ENCODE results near the gene RSBN1L. TPM values are rescaled to one million over a fixed set of nuclear protein-coding genes. Genes with fewer than 3 reads are reported as not detected.
"Not testable (repeated sequence)": the region's sequence is repeated elsewhere in the genome, so short reads cannot be mapped to it uniquely, and the experiment has no call there.

Gene RSBN1L
- polyA plus RNA-seq, 1 of the 3 experiments (the other 2 are of a cell fraction): 6.5 TPM

DNA sequence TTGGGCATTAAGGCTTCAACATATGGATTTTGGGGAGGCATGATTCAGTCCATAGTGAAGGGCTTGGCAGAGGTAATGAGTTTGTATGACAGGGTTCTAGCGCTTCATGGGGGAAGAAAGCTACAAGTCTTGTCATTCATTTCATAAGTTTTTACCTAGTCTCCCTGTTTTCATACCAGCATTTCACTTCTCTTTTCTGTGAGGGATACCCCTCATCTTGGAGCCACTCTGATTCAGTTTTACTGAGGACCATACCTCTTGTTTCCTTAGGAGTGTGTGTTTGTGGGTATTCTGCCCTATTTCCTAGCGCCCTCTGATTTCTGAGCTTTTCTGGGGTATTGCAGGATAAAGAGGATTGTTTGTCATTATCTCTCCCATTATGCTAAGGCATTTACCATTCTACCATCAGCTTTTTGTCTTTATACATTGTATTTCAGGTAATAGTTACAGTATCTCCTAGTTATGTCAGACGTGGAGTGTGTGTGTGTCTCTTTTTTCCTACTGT lies 6.8 kb downstream of the RSBN1L start:
- peaks cover 0 to 30% of the 10 kb centered on the region in 2 experiments for H3K36me3 ChIP-seq (replicated peaks in 1 of 2; ENCODE audit: control insufficient read depth in 1 of 2, insufficient read depth in 2 of 2, low read length in 1 of 2)
- H3K9ac ChIP-seq: no peak overlapping the region
- H3K79me2 ChIP-seq (ENCODE audit: insufficient read depth): peaks cover 100% of the 10 kb centered on the region
- no peak overlapping the region for H3K4me2 ChIP-seq
- TF ChIP-seq RFX5 (IDR thresholded peaks at IDR 0.05; ENCODE audit: low read length) (no peak), ELF1 (IDR thresholded peaks at IDR 0.05) (no peak), YY1 (IDR thresholded peaks at IDR 0.05; ENCODE audit: low read depth) (no peak), RXRA (IDR thresholded peaks at IDR 0.05; ENCODE audit: borderline replicate concordance, low read depth) (no peak), MXI1 (IDR thresholded peaks at IDR 0.05; ENCODE audit: low read depth, low read length) (no peak), CHD2 (IDR thresholded peaks at IDR 0.05; ENCODE audit: low read length, partially characterized antibody) (no peak), FOSL2 (IDR thresholded peaks at IDR 0.05; ENCODE audit: borderline replicate concordance, low read depth) (no peak), FOXJ3 (CRISPR knock-in tag; IDR thresholded peaks at IDR 0.05) (no peak), RCOR1 (IDR thresholded peaks at IDR 0.05; ENCODE audit: low read length) (no peak), TCF12 (IDR thresholded peaks at IDR 0.05) (no peak), TAF1 (IDR thresholded peaks at IDR 0.05; ENCODE audit: borderline replicate concordance, low read depth, low read length) (no peak)
- TF ChIP-seq, protein P1, sequence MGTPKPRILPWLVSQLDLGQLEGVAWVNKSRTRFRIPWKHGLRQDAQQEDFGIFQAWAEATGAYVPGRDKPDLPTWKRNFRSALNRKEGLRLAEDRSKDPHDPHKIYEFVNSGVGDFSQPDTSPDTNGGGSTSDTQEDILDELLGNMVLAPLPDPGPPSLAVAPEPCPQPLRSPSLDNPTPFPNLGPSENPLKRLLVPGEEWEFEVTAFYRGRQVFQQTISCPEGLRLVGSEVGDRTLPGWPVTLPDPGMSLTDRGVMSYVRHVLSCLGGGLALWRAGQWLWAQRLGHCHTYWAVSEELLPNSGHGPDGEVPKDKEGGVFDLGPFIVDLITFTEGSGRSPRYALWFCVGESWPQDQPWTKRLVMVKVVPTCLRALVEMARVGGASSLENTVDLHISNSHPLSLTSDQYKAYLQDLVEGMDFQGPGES (IDR thresholded peaks at IDR 0.05; ENCODE audit: low read depth, low read length): no peak
- TF ChIP-seq, protein P2, sequence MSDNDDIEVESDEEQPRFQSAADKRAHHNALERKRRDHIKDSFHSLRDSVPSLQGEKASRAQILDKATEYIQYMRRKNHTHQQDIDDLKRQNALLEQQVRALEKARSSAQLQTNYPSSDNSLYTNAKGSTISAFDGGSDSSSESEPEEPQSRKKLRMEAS (IDR thresholded peaks at IDR 0.05; ENCODE audit: low read depth): no peak
- TF ChIP-seq, protein P3, sequence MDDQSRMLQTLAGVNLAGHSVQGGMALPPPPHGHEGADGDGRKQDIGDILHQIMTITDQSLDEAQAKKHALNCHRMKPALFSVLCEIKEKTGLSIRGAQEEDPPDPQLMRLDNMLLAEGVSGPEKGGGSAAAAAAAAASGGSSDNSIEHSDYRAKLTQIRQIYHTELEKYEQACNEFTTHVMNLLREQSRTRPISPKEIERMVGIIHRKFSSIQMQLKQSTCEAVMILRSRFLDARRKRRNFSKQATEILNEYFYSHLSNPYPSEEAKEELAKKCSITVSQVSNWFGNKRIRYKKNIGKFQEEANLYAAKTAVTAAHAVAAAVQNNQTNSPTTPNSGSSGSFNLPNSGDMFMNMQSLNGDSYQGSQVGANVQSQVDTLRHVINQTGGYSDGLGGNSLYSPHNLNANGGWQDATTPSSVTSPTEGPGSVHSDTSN (IDR thresholded peaks at IDR 0.05): no peak
- H3F3A ChIP-seq (replicated peaks; ENCODE audit: insufficient read depth): peaks cover 12% of the 10 kb centered on the region
- no peak overlapping the region for H2AFZ ChIP-seq (ENCODE audit: low read depth)
- DNase-seq: peak; percentile 26
- ChIA-PET CTCF (interaction anchor here (1.1 to 4.5 kb wide), 8 partner anchors 9 to 68 kb away, joined by 3 to 20 read pairs (median 4); no protein-coding TSS in a partner anchor), POLR2A (no interaction called here)
- no peaks in the 10 kb centered on the region for H3K27me3 ChIP-seq (ENCODE audit: insufficient read depth)
- H3K9me3 ChIP-seq: no peaks in the 10 kb centered on the region
- H4K20me1 ChIP-seq (ENCODE audit: insufficient read depth): peaks cover 42% of the 10 kb centered on the region
- H3K4me3 ChIP-seq (ENCODE audit: low read depth in 2 of 2, low read length in 1 of 2): no peak overlapping the region
- H3K4me1 ChIP-seq (ENCODE audit: control insufficient read depth in 1 of 2, insufficient read depth in 2 of 2, low read depth in 1 of 2, low read length in 1 of 2): peaks cover 3 to 10% of the 10 kb centered on the region in 2 experiments; a peak in 2 of 4 replicates
- 91% methylated on average over 3 of the region's 3 CpGs for WGBS (ENCODE audit: low lambda C conversion rate)
- H3K9me2 ChIP-seq: no peaks in the 10 kb centered on the region
- peak overlapping the region in 1 of 2 experiments; percentile 43; a peak in 2 of 4 replicates for H3K27ac ChIP-seq (ENCODE audit: low read depth in 2 of 2, low read length in 1 of 2)

DNA sequence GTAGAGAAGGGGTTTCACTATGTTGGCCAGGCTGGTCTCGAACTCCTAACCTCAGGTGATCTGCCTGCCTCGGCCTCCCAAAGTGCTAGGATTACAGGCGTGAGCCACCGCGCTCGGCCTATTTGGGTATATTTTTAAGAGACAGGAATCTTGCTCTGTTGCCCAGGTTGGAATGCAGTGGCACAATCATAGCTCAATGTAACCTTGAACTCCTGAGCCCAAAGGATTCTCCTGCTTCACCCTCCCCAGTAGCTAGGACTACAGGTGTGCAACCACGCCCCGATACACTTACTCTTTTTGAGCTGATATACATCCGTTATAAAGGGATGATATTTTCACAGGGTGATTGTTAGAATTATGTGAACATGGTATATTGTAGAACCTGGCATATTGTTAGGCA lies 7.4 kb downstream of the RSBN1L start:
- CTCF ChIA-PET: interaction anchor here (1.2 to 4.5 kb wide), 5 partner anchors 8 to 56 kb away, joined by 3 to 20 read pairs (median 6); no protein-coding TSS in a partner anchor
- Histone ChIP-seq H3K36me3 (replicated peaks in 1 of 2; ENCODE audit: control insufficient read depth in 1 of 2, insufficient read depth in 2 of 2, low read length in 1 of 2) (peaks cover 0 to 30% of the 10 kb centered on the region in 2 experiments), H3K79me2 (ENCODE audit: insufficient read depth) (peaks cover 100% of the 10 kb centered on the region), H4K20me1 (ENCODE audit: insufficient read depth) (peaks cover 35% of the 10 kb centered on the region; the same call in 1 of the 2 replicates)
- H3K9me2 ChIP-seq; H3K27ac ChIP-seq (ENCODE audit: low read depth in 2 of 2, low read length in 1 of 2); H3K4me3 ChIP-seq (ENCODE audit: low read depth in 2 of 2, low read length in 1 of 2); H3K9ac ChIP-seq; H2AFZ ChIP-seq (ENCODE audit: low read depth); DNase-seq; H3K4me1 ChIP-seq (ENCODE audit: control insufficient read depth in 1 of 2, insufficient read depth in 2 of 2, low read depth in 1 of 2, low read length in 1 of 2); H3K9me3 ChIP-seq; H3K4me2 ChIP-seq; POLR2A ChIA-PET; H3F3A ChIP-seq (replicated peaks; ENCODE audit: insufficient read depth); H3K27me3 ChIP-seq (ENCODE audit: insufficient read depth): not testable (repeated sequence)
- 88% methylated on average over 9 of the region's 9 CpGs for WGBS (ENCODE audit: low lambda C conversion rate)
